Common myeloid progenitor, CD34-positive (primary cell): ENCODE measurements around the gene KDM5C.

ENCODE experiments used
- CTCF ChIA-PET: fragments of 350-600 bp; sonication (Branson Sonifier 250); formaldehyde crosslinking; loops from one replicate; lab custom pipeline; 2021; ENCODE audit warnings: antibody characterized with exemption; lab: Charles Lee
- POLR2A ChIA-PET: fragments of 350-600 bp; sonication (Branson Sonifier 250); formaldehyde crosslinking; loops from one replicate; lab custom pipeline; 2021; ENCODE audit warnings: antibody characterized with exemption; lab: Charles Lee
- DNase-seq, 3 donors: peaks; one replicate each; pipeline versions ENCODE4 v3.0.0 to v3.0.0-alpha.2; 2013
- H3K27ac ChIP-seq, 2 experiments: 1 replicate in 1 of 2; 2 replicates in 1 of 2; pipeline ENCODE4 v1.7.0; 2013; ENCODE audit warnings: inconsistent platforms in 2 of 2, low read length in 2 of 2, mild to moderate bottlenecking in 2 of 2, low read depth in 1 of 2, moderate library complexity in 1 of 2; ENCODE audit not compliant: severe bottlenecking in 2 of 2, insufficient read depth in 1 of 2, poor library complexity in 1 of 2
- H3K27me3 ChIP-seq, 5 experiments: replicated peaks in 2 of 5; 1 replicate in 3 of 5; 2 replicates in 2 of 5; pipeline versions ENCODE4 v1.6.1 to v1.7.0; 2013; ENCODE audit warnings: low read length in 4 of 5, mild to moderate bottlenecking in 2 of 5, moderate library complexity in 2 of 5, inconsistent platforms in 1 of 5; ENCODE audit not compliant: insufficient read depth in 5 of 5, control insufficient read depth in 4 of 5
- H3K36me3 ChIP-seq, 4 experiments: 1 replicate in 2 of 4; 2 replicates in 2 of 4; pipeline versions ENCODE4 v1.6.1 to v1.7.0; 2013; ENCODE audit warnings: low read length in 3 of 4, control low read depth in 1 of 4, mild to moderate bottlenecking in 1 of 4; ENCODE audit not compliant: control insufficient read depth in 4 of 4, insufficient read depth in 4 of 4
- H3K4me1 ChIP-seq, 4 experiments: 1 replicate in 3 of 4; 2 replicates in 1 of 4; pipeline versions ENCODE4 v1.6.1 to v1.7.1; 2013; ENCODE audit warnings: low read length in 3 of 4, mild to moderate bottlenecking in 3 of 4, control low read depth in 1 of 4, inconsistent platforms in 1 of 4, moderate library complexity in 1 of 4; ENCODE audit not compliant: control insufficient read depth in 4 of 4, insufficient read depth in 4 of 4; ENCODE audit errors: control extremely low read depth in 1 of 4
- H3K4me3 ChIP-seq, 7 experiments: 1 replicate in 4 of 7; 2 replicates in 3 of 7; pipeline versions ENCODE4 v1.5.1 to v1.7.0; 2013; ENCODE audit warnings: mild to moderate bottlenecking in 7 of 7, low read length in 6 of 7, moderate library complexity in 6 of 7, inconsistent platforms in 2 of 7, low read depth in 2 of 7, control low read depth in 1 of 7; ENCODE audit not compliant: insufficient read depth in 4 of 7, control insufficient read depth in 1 of 7; ENCODE audit errors: extremely low read depth in 1 of 7
- H3K9me3 ChIP-seq, 5 experiments: 1 replicate in 4 of 5; 2 replicates in 1 of 5; pipeline versions ENCODE4 v1.6.1 to v1.7.1; 2013; ENCODE audit warnings: low read length in 4 of 5, mild to moderate bottlenecking in 2 of 5, inconsistent platforms in 1 of 5, low read depth in 1 of 5, moderate library complexity in 1 of 5; ENCODE audit not compliant: control insufficient read depth in 4 of 5, insufficient read depth in 2 of 5; ENCODE audit errors: control extremely low read depth in 1 of 5
- whole genome bisulfite sequencing: methylation state at CpG from one replicate; pipeline ENCODE4 v1.1.5; 2013; ENCODE audit not compliant: insufficient coverage; 5-methylcytosine and 5-hydroxymethylcytosine counted together

KDM5C gene

GRCh38 chrX:53250556-53250955, 25.5 kb upstream of the KDM5C start:
- Histone ChIP-seq H3K9me3 (peaks cover 0 to 2% (median 0%) of the 10 kb centered on the region in 5 experiments), H3K36me3 (no peaks in the 10 kb centered on the region), H3K4me3 (no peak overlapping the region), H3K4me1 (peaks cover 0 to 2% (median 0%) of the 10 kb centered on the region in 4 experiments), H3K27me3 (peaks cover 0 to 10% (median 0%) of the 10 kb centered on the region in 5 experiments), H3K27ac (no peak overlapping the region)
- DNase-seq = no peak
- ChIA-PET CTCF (interaction anchor here (1.2 to 2.6 kb wide), 6 partner anchors 10 to 185 kb away, joined by 3 to 8 read pairs (median 6); partner anchors contain the start of gene IQSEC2), POLR2A (no interaction called here)
- 86% methylated on average over 14 of the region's 19 CpGs for WGBS

GRCh38 chrX:53249408-53250042, 24.5 kb upstream of the KDM5C start:
- no CpG with 5 or more reads among the region's 1 CpG for WGBS
- Histone ChIP-seq H3K36me3 (no peaks in the 10 kb centered on the region), H3K9me3 (peaks cover 0 to 2% (median 0%) of the 10 kb centered on the region in 5 experiments), H3K4me3 (no peak overlapping the region), H3K4me1 (no peaks in the 10 kb centered on the region), H3K27ac (no peak overlapping the region), H3K27me3 (peaks cover 0 to 9% (median 0%) of the 10 kb centered on the region in 5 experiments)
- DNase-seq = no peak
- CTCF ChIA-PET = interaction anchor here (0.6 to 2.6 kb wide), 7 partner anchors 9 to 206 kb away, joined by 3 to 8 read pairs (median 5); partner anchors contain the start of gene IQSEC2
- POLR2A ChIA-PET = no interaction called here

GRCh38 chrX:53247928-53248327, 22.9 kb upstream of the KDM5C start:
- Histone ChIP-seq H3K4me3 (no peak overlapping the region), H3K36me3 (peaks cover 0 to 1% (median 0%) of the 10 kb centered on the region in 4 experiments), H3K9me3 (peaks cover 0 to 2% (median 0%) of the 10 kb centered on the region in 5 experiments), H3K27me3 (peaks cover 0 to 14% (median 0%) of the 10 kb centered on the region in 5 experiments), H3K4me1 (no peaks in the 10 kb centered on the region), H3K27ac (no peak overlapping the region)
- ChIA-PET POLR2A (no interaction called here), CTCF (interaction anchor here (0.7 to 1.2 kb wide), 2 partner anchors 198 to 398 kb away, joined by 3 read pairs; no protein-coding TSS in a partner anchor)
- WGBS = 100% methylated on average over 3 of the region's 10 CpGs
- no peak for DNase-seq

GRCh38 chrX:53246231-53246630, 21.2 kb upstream of the KDM5C start:
- no peak for DNase-seq
- ChIA-PET POLR2A (no interaction called here), CTCF (interaction anchor here (1.6 to 2.2 kb wide), 3 partner anchors 10 to 32 kb away, joined by 5 to 8 read pairs (median 7); no protein-coding TSS in a partner anchor)
- Histone ChIP-seq H3K9me3 (no peaks in the 10 kb centered on the region), H3K27me3 (peaks cover 0 to 15% (median 0%) of the 10 kb centered on the region in 5 experiments), H3K36me3 (peaks cover 0 to 4% (median 0%) of the 10 kb centered on the region in 4 experiments), H3K4me1 (no peaks in the 10 kb centered on the region), H3K27ac (no peak overlapping the region), H3K4me3 (no peak overlapping the region)
- 93% methylated on average over 2 of the region's 2 CpGs for WGBS

- CTCF ChIA-PET = interaction anchor here (1.0 to 1.9 kb wide), 3 partner anchors 8 to 42 kb away, joined by 3 to 7 read pairs (median 3); no protein-coding TSS in a partner anchor
Measured at GRCh38 chrX:53244610-53245009, 19.6 kb upstream of the KDM5C start.

GRCh38 chrX:53242310-53242709, 17.3 kb upstream of the KDM5C start:
- ChIA-PET POLR2A (no interaction called here), CTCF (interaction anchor here (1.2 kb wide), 1 partner anchor 43 kb away, joined by 3 read pairs; no protein-coding TSS in a partner anchor)
- peaks cover 0 to 4% (median 0%) of the 10 kb centered on the region in 4 experiments for H3K36me3 ChIP-seq
- H3K4me3 ChIP-seq = no peak overlapping the region
- peaks cover 0 to 16% (median 0%) of the 10 kb centered on the region in 5 experiments for H3K27me3 ChIP-seq
- DNase-seq = no peak
- WGBS = 100% methylated on average over 2 of the region's 4 CpGs
- no peak overlapping the region for H3K27ac ChIP-seq
- no peaks in the 10 kb centered on the region for H3K4me1 ChIP-seq
- no peaks in the 10 kb centered on the region for H3K9me3 ChIP-seq

More at GRCh38 chrX:53244610-53245009, 19.6 kb upstream of the KDM5C start:
- no peak overlapping the region for H3K4me3 ChIP-seq
- no peak for DNase-seq
- peaks cover 0 to 4% (median 0%) of the 10 kb centered on the region in 4 experiments for H3K36me3 ChIP-seq
- WGBS = no CpG with 5 or more reads among the region's 1 CpG
- no peaks in the 10 kb centered on the region for H3K9me3 ChIP-seq
- H3K27ac ChIP-seq = no peak overlapping the region
- no peaks in the 10 kb centered on the region for H3K4me1 ChIP-seq
- POLR2A ChIA-PET = no interaction called here
- H3K27me3 ChIP-seq = peaks cover 0 to 12% (median 0%) of the 10 kb centered on the region in 5 experiments

- Histone ChIP-seq H3K27ac (no peak overlapping the region), H3K4me1 (no peaks in the 10 kb centered on the region), H3K27me3 (peaks cover 0 to 22% (median 0%) of the 10 kb centered on the region in 5 experiments), H3K36me3 (peaks cover 0 to 4% (median 0%) of the 10 kb centered on the region in 4 experiments), H3K4me3 (no peak overlapping the region), H3K9me3 (no peaks in the 10 kb centered on the region)
- ChIA-PET CTCF (interaction anchor here (1.2 to 2.7 kb wide), 2 partner anchors 8 to 43 kb away, joined by 3 to 8 read pairs; no protein-coding TSS in a partner anchor), POLR2A (no interaction called here)
- WGBS = 97% methylated on average over 5 of the region's 7 CpGs
- no peak for DNase-seq
Measured at GRCh38 chrX:53241558-53241957, 16.6 kb upstream of the KDM5C start.
